Mesodermal cell (in vitro differentiated cells): ENCODE results near the gene PURA.

Experiments used
- H3K27ac ChIP-seq: 2 replicates; pipeline ENCODE4 v1.7.0; 2013; ENCODE audit warnings: mild to moderate bottlenecking, low read depth, low read length, moderate library complexity; ENCODE audit not compliant: severe bottlenecking
- H3K36me3 ChIP-seq: 2 replicates; pipeline ENCODE4 v1.7.1; 2013; ENCODE audit warnings: mild to moderate bottlenecking, low read length, moderate library complexity; ENCODE audit not compliant: control insufficient read depth, insufficient read depth
- H3K4me1 ChIP-seq: one replicate; pipeline ENCODE4 v1.7.1; 2013; ENCODE audit warnings: mild to moderate bottlenecking, low read length; ENCODE audit not compliant: insufficient read depth, control insufficient read depth, poor library complexity, severe bottlenecking
- H3K4me3 ChIP-seq: 2 replicates; pipeline ENCODE4 v1.7.0; 2013; ENCODE audit warnings: low read length, control low read depth, mild to moderate bottlenecking; ENCODE audit not compliant: insufficient read depth, poor library complexity, severe bottlenecking; ENCODE audit errors: extremely low read depth
- H3K9me3 ChIP-seq: 2 replicates; pipeline ENCODE4 v1.7.1; 2013; ENCODE audit warnings: mild to moderate bottlenecking, low read length, moderate library complexity; ENCODE audit not compliant: control insufficient read depth
- WGBS, 2 experiments: methylation state at CpG; one replicate each; pipeline ENCODE4 v1.1.5; 2013; ENCODE audit warnings: missing lambda C conversion rate in 2 of 2; ENCODE audit not compliant: insufficient coverage in 2 of 2; 5-methylcytosine and 5-hydroxymethylcytosine counted together

Gene PURA

GRCh38 chr5:140109759-140110645, 3.9 kb upstream of the PURA start:
- Histone ChIP-seq H3K36me3 (no peaks in the 10 kb centered on the region), H3K4me3 (no peak overlapping the region), H3K9me3 (no peaks in the 10 kb centered on the region), H3K4me1 (peaks cover 16% of the 10 kb centered on the region), H3K27ac (no peak overlapping the region)
- no CpG with 5 or more reads among the region's 2 CpGs for WGBS, 2 experiments

GRCh38 chr5:140110646-140110957, 3.3 kb upstream of the PURA start:
- Histone ChIP-seq H3K4me1 (peaks cover 16% of the 10 kb centered on the region), H3K9me3 (no peaks in the 10 kb centered on the region), H3K36me3 (no peaks in the 10 kb centered on the region), H3K4me3 (no peak overlapping the region), H3K27ac (no peak overlapping the region)
- no CpG with 5 or more reads among the region's 1 CpG for WGBS, 2 experiments

GRCh38 chr5:140111011-140111858, 2.7 kb upstream of the PURA start:
- Histone ChIP-seq H3K9me3 (no peaks in the 10 kb centered on the region), H3K27ac (no peak overlapping the region), H3K4me1 (peaks cover 16% of the 10 kb centered on the region), H3K36me3 (no peaks in the 10 kb centered on the region), H3K4me3 (no peak overlapping the region)
- WGBS, 2 experiments = 0 to 5% methylated on average over 11 to 18 of the region's 18 CpGs

GRCh38 chr5:140111859-140112551, 1.9 kb upstream of the PURA start:
- Histone ChIP-seq H3K4me1 (peaks cover 16% of the 10 kb centered on the region), H3K4me3 (no peak overlapping the region), H3K9me3 (no peaks in the 10 kb centered on the region), H3K36me3 (no peaks in the 10 kb centered on the region), H3K27ac (no peak overlapping the region)
- WGBS, 2 experiments = 26 to 46% methylated on average over 7 of the region's 8 CpGs

GRCh38 chr5:140112685-140113179, 1.2 kb upstream of the PURA start:
- no peaks in the 10 kb centered on the region for H3K36me3 ChIP-seq
- no peak overlapping the region for H3K27ac ChIP-seq
- H3K4me1 ChIP-seq = peaks cover 16% of the 10 kb centered on the region
- peak overlapping the region; percentile 65 for H3K4me3 ChIP-seq
- no peaks in the 10 kb centered on the region for H3K9me3 ChIP-seq
- WGBS, 2 experiments = 1 to 5% methylated on average over 8 to 9 of the region's 13 CpGs

- Histone ChIP-seq H3K4me1 (peaks cover 15% of the 10 kb centered on the region), H3K9me3 (no peaks in the 10 kb centered on the region), H3K36me3 (no peaks in the 10 kb centered on the region), H3K4me3 (peak overlapping the region; percentile 65), H3K27ac (peak overlapping the region; percentile 8)
- 0 to 2% methylated on average over 12 of the region's 28 CpGs for WGBS, 2 experiments
Observed at GRCh38 chr5:140113180-140113698, 670 bp upstream of the PURA start.

GRCh38 chr5:140114341-140115185, 654 bp downstream of the PURA start:
- no peaks in the 10 kb centered on the region for H3K9me3 ChIP-seq
- no peak overlapping the region for H3K27ac ChIP-seq
- 0 to 1% methylated on average over 45 to 59 of the region's 65 CpGs for WGBS, 2 experiments
- H3K4me1 ChIP-seq = peaks cover 12% of the 10 kb centered on the region
- H3K4me3 ChIP-seq = peak overlapping the region; percentile 65
- H3K36me3 ChIP-seq = no peaks in the 10 kb centered on the region

GRCh38 chr5:140115186-140115500, 1.2 kb downstream of the PURA start:
- Histone ChIP-seq H3K27ac (no peak overlapping the region), H3K4me3 (peak overlapping the region; percentile 65), H3K4me1 (peaks cover 12% of the 10 kb centered on the region), H3K36me3 (no peaks in the 10 kb centered on the region), H3K9me3 (no peaks in the 10 kb centered on the region)
- no CpG with 5 or more reads among the region's 1 CpG for WGBS, 2 experiments

GRCh38 chr5:140116716-140117115, 2.8 kb downstream of the PURA start:
- 83 to 86% methylated on average over 1 of the region's 2 CpGs for WGBS, 2 experiments
- Histone ChIP-seq H3K27ac (no peak overlapping the region), H3K36me3 (no peaks in the 10 kb centered on the region), H3K9me3 (no peaks in the 10 kb centered on the region), H3K4me1 (peaks cover 8% of the 10 kb centered on the region), H3K4me3 (no peak overlapping the region)

GRCh38 chr5:140117523-140117922, 3.6 kb downstream of the PURA start:
- Histone ChIP-seq H3K4me1 (no peaks in the 10 kb centered on the region), H3K4me3 (no peak overlapping the region), H3K36me3 (no peaks in the 10 kb centered on the region), H3K27ac (no peak overlapping the region), H3K9me3 (no peaks in the 10 kb centered on the region)
- WGBS, 2 experiments = 63 to 86% methylated on average over 1 of the region's 3 CpGs
